Measurements from ENCODE around the gene BCKDHB. TPM values are rescaled to one million over a fixed set of nuclear protein-coding genes. Genes with fewer than 3 reads are reported as not detected.

The BCKDHB gene
- total and polyA plus RNA-seq, 12 donors: 6.4 to 33.9 (median 18.9) TPM

GRCh38 chr6:80302716-80303115, 196.2 kb downstream of the BCKDHB start:
- H3K27ac ChIP-seq: no peak overlapping the region
- TF ChIP-seq CTCF (IDR thresholded peaks at IDR 0.05) (no peak), POLR2A (IDR thresholded peaks at IDR 0.05) (no peak)
- no peaks in the 10 kb centered on the region for H3K36me3 ChIP-seq (replicated peaks in 1 of 2)
- no peaks in the 10 kb centered on the region for H3K4me1 ChIP-seq (replicated peaks in 1 of 2)
- intact Hi-C loops (cut with DNase I): no loop called here
- H3K27me3 ChIP-seq: no peaks in the 10 kb centered on the region
- H3K9me3 ChIP-seq (replicated peaks in 1 of 3): no peaks in the 10 kb centered on the region
- no peak overlapping the region for H3K4me3 ChIP-seq
- DNase-seq: no peak

- Histone ChIP-seq H3K4me3 (no peak overlapping the region), H3K9me3 (replicated peaks in 1 of 3) (no peaks in the 10 kb centered on the region), H3K4me1 (replicated peaks in 1 of 2) (no peaks in the 10 kb centered on the region), H3K27ac (no peak overlapping the region), H3K36me3 (replicated peaks in 1 of 2) (no peaks in the 10 kb centered on the region), H3K27me3 (no peaks in the 10 kb centered on the region)
- no peak for DNase-seq
- WGBS, 4 donors: 0 to 49% (median 21%) methylated on average over 1 of the region's 1 CpG
- intact Hi-C loops (cut with DNase I): no loop called here
- TF ChIP-seq POLR2A (IDR thresholded peaks at IDR 0.05) (no peak), CTCF (IDR thresholded peaks at IDR 0.05) (no peak)
Observed at GRCh38 chr6:80304014-80304413, 197.5 kb downstream of the BCKDHB start.

GRCh38 chr6:80314531-80314930, 208.1 kb downstream of the BCKDHB start:
- Histone ChIP-seq H3K27me3 (no peaks in the 10 kb centered on the region), H3K27ac (no peak overlapping the region), H3K4me1 (replicated peaks in 1 of 2) (no peaks in the 10 kb centered on the region), H3K9me3 (replicated peaks in 1 of 3) (no peaks in the 10 kb centered on the region), H3K4me3 (no peak overlapping the region), H3K36me3 (replicated peaks in 1 of 2) (no peaks in the 10 kb centered on the region)
- no peak for DNase-seq
- 94 to 98% (median 96%) methylated on average over 8 to 13 of the region's 13 CpGs for WGBS, 4 donors
- intact Hi-C loops (cut with DNase I): no loop called here
- TF ChIP-seq POLR2A (IDR thresholded peaks at IDR 0.05) (no peak), CTCF (IDR thresholded peaks at IDR 0.05) (no peak)

- no peaks in the 10 kb centered on the region for H3K9me3 ChIP-seq (replicated peaks in 1 of 3)
- WGBS, 4 donors: 77 to 87% (median 79%) methylated on average over 4 of the region's 4 CpGs
- no peaks in the 10 kb centered on the region for H3K27me3 ChIP-seq
- no peaks in the 10 kb centered on the region for H3K4me1 ChIP-seq (replicated peaks in 1 of 2)
- no peaks in the 10 kb centered on the region for H3K36me3 ChIP-seq (replicated peaks in 1 of 2)
- no peak for TF ChIP-seq CTCF (IDR thresholded peaks at IDR 0.05)
- no peak for TF ChIP-seq POLR2A (IDR thresholded peaks at IDR 0.05)
- H3K4me3 ChIP-seq: no peak overlapping the region
- intact Hi-C loops (cut with DNase I): no loop called here
- no peak overlapping the region for H3K27ac ChIP-seq
- DNase-seq: no peak
Observed at GRCh38 chr6:80316686-80317231, 210.3 kb downstream of the BCKDHB start.
